ENCODE results near the gene PIK3R1.

PIK3R1 gene

GRCh38 chr5:68181039-68181599 is 34.4 kb upstream of the PIK3R1 start:
- Histone ChIP-seq H3K36me3 (no peaks in the 10 kb centered on the region), H3K4me1 (no peaks in the 10 kb centered on the region), H3K4me3 (ENCODE audit: low read depth, low read length) (no peak overlapping the region), H3K27me3 (no peaks in the 10 kb centered on the region), H3K9me3 (no peaks in the 10 kb centered on the region)
- TF ChIP-seq CTCF (IDR thresholded peaks at IDR 0.05; ENCODE audit: low read depth, low read length), result no peak
- no peak for DNase-seq

DNA sequence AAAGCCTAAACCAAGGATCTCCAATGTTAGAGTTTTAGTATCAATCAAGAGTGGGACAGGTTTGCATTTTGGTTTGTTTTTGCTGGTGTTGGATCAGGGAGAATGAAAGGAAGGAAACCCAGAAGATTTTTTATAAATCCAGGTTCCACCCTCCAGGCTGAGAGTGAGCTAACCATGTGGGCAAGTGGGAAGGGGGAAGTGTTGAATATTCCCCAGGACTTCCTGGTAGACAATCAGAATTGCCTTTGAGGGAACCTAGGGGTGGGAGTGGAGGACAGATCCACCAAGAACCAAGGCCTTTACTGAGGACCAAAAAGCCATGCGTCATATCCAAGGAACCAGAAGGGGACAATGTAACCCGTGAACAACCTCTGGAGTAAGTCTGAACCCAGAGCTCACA is 33.5 kb upstream of the PIK3R1 start:
- Histone ChIP-seq H3K27me3 (no peaks in the 10 kb centered on the region), H3K4me1 (no peaks in the 10 kb centered on the region), H3K4me3 (ENCODE audit: low read depth, low read length) (no peak overlapping the region), H3K36me3 (no peaks in the 10 kb centered on the region), H3K9me3 (no peaks in the 10 kb centered on the region)
- TF ChIP-seq CTCF (IDR thresholded peaks at IDR 0.05; ENCODE audit: low read depth, low read length), result no peak
- DNase-seq, result no peak

- Histone ChIP-seq H3K4me1 (no peaks in the 10 kb centered on the region), H3K4me3 (ENCODE audit: low read depth, low read length) (no peak overlapping the region), H3K9me3 (no peaks in the 10 kb centered on the region), H3K36me3 (no peaks in the 10 kb centered on the region), H3K27me3 (no peaks in the 10 kb centered on the region)
- no peak for DNase-seq
- TF ChIP-seq CTCF (IDR thresholded peaks at IDR 0.05; ENCODE audit: low read depth, low read length), result no peak
Observed at GRCh38 chr5:68182534-68182933, 33.0 kb upstream of the PIK3R1 start.

DNA sequence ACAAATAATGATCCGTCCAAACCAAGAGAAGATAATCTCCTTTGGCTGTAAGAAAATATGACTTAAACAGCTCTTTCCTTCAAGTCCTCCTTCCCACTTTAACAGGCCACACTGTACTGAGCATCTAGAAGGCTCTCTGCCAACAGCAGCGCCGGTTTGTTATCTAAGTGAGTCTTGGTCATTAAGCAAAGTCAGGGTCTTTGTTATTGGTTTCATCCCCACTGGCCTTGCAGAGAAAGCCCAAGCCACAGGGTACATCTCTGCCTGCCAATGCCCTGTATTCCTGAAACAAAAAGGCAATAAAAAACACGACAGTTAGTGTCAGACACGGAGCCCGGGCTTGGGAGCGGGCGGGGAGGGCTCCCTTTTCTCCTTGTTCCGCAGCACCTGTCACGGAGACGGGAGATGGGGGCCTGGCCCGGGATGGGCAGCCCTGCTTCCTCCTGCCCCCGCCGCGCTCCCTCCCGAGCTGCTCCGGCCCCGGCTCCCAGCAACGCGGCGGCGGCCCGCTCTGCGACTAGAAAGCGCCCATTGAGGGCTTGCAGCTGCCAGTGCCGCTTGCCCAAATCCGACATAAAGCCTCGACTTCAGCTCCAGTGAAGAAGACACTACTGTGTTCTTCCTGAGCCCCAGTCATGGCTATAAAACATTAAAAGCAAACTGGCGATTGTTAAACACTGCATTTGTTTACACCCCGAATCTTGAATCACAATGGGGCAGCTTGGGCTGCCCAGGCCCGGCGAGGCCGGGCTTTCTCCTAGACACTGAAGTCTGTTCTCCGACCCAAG is 28.1 kb upstream of the PIK3R1 start:
- TF ChIP-seq CTCF (IDR thresholded peaks at IDR 0.05; ENCODE audit: low read depth, low read length), result no peak
- Histone ChIP-seq H3K9me3 (no peaks in the 10 kb centered on the region), H3K4me3 (ENCODE audit: low read depth, low read length) (no peak overlapping the region), H3K27me3 (no peaks in the 10 kb centered on the region), H3K36me3 (no peaks in the 10 kb centered on the region), H3K4me1 (no peaks in the 10 kb centered on the region)
- DNase-seq, result no peak

- Histone ChIP-seq H3K27me3 (no peaks in the 10 kb centered on the region), H3K4me1 (no peaks in the 10 kb centered on the region), H3K9me3 (no peaks in the 10 kb centered on the region), H3K4me3 (ENCODE audit: low read depth, low read length) (no peak overlapping the region), H3K36me3 (no peaks in the 10 kb centered on the region)
- DNase-seq, result no peak
- no peak for TF ChIP-seq CTCF (IDR thresholded peaks at IDR 0.05; ENCODE audit: low read depth, low read length)
Observed at GRCh38 chr5:68189171-68189570, 26.4 kb upstream of the PIK3R1 start.

DNA sequence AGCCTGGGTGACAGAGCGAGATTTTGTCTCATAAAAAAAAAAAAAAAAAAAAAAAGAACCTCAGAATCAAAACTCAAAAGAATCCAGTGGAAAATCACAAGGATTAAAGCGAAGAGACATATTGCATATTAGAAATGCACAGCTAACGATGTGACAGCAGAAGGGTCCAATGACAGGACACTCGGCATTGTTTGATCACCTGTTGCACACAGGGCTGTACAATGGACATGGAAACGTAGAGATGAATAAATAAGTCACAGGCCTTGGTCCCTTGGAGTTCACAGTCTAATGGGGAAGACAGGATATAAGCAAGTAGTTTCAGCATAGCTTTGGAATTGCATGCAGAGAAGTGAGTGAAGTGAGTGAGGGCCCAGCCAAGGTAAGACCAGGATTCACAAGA is 25.9 kb upstream of the PIK3R1 start:
- Histone ChIP-seq H3K4me1 (no peaks in the 10 kb centered on the region), H3K27me3 (no peaks in the 10 kb centered on the region), H3K9me3 (no peaks in the 10 kb centered on the region), H3K4me3 (ENCODE audit: low read depth, low read length) (no peak overlapping the region), H3K36me3 (no peaks in the 10 kb centered on the region)
- DNase-seq, result no peak
- no peak for TF ChIP-seq CTCF (IDR thresholded peaks at IDR 0.05; ENCODE audit: low read depth, low read length)
